Measurements from ENCODE around the gene THADA. TPM values are rescaled to one million over a fixed set of nuclear protein-coding genes. Genes with fewer than 3 reads are reported as not detected.
A peak's percentile ranks its signal among the peaks of the same experiment; 100 is the strongest.

THADA gene
- polyA plus RNA-seq, 3 donors = 7.3 to 11.2 (median 9.7) TPM

GRCh38 chr2:43469713-43470112 lies 126.1 kb downstream of the THADA start:
- Mint-ChIP-seq H3K36me3 (peaks cover 28 to 29% of the 10 kb centered on the region in 2 donors), H3K9me3 (peaks cover 0 to 5% (median 0%) of the 10 kb centered on the region in 7 donors), H3K4me1 (peaks cover 14% of the 10 kb centered on the region), H3K27ac (no peak overlapping the region), H3K4me3 (no peak overlapping the region), H3K27me3 (ENCODE audit: low read depth in 3 of 3) (peaks cover 0 to 4% (median 0%) of the 10 kb centered on the region in 3 donors)
- no peak overlapping the region for H3K4me3 ChIP-seq (replicated peaks in 1 of 3; ENCODE audit: low read depth in 2 of 3, low read length in 3 of 3)
- H3K27ac ChIP-seq (ENCODE audit: low read depth in 1 of 2, low read length in 2 of 2) = no peak overlapping the region
- no peak overlapping the region for H3K4me2 ChIP-seq (replicated peaks; ENCODE audit: extremely low read depth, low read length, poor library complexity, severe bottlenecking)
- no peaks in the 10 kb centered on the region for H3K27me3 ChIP-seq (ENCODE audit: control insufficient read depth in 2 of 2, insufficient read depth in 2 of 2, low read length in 2 of 2)
- WGBS (ENCODE audit: insufficient coverage) = 100% methylated on average over 1 of the region's 3 CpGs
- H3K4me1 ChIP-seq (ENCODE audit: control insufficient read depth in 1 of 2, insufficient read depth in 2 of 2, low read length in 2 of 2) = no peaks in the 10 kb centered on the region
- H3K36me3 ChIP-seq (replicated peaks in 1 of 2; ENCODE audit: control insufficient read depth in 1 of 2, insufficient read depth in 2 of 2, low read length in 2 of 2) = peaks cover 0 to 9% of the 10 kb centered on the region in 2 donors
- H3K79me2 ChIP-seq (ENCODE audit: insufficient read depth, low read length) = no peaks in the 10 kb centered on the region
- intact Hi-C loops (cut with micrococcal nuclease) = no loop called here
- no peak overlapping the region for H2AFZ ChIP-seq (ENCODE audit: insufficient read depth, low read depth, low read length, poor library complexity, severe bottlenecking)
- no peak for DNase-seq
- no peak overlapping the region for H3K9ac ChIP-seq (ENCODE audit: insufficient read depth, low read length, poor library complexity, severe bottlenecking)
- H3K9me3 ChIP-seq (replicated peaks in 1 of 2; ENCODE audit: control insufficient read depth in 1 of 2, insufficient read depth in 1 of 2, low read length in 2 of 2) = no peaks in the 10 kb centered on the region
- H4K20me1 ChIP-seq (ENCODE audit: insufficient read depth, low read length) = no peaks in the 10 kb centered on the region
- TF ChIP-seq CTCF (IDR thresholded peaks at IDR 0.05) = no peak

- Histone ChIP-seq H3K4me2 (replicated peaks; ENCODE audit: extremely low read depth, low read length, poor library complexity, severe bottlenecking) (no peak overlapping the region), H3K9me3 (replicated peaks in 1 of 2; ENCODE audit: control insufficient read depth in 1 of 2, insufficient read depth in 1 of 2, low read length in 2 of 2) (no peaks in the 10 kb centered on the region), H3K4me1 (ENCODE audit: control insufficient read depth in 1 of 2, insufficient read depth in 2 of 2, low read length in 2 of 2) (no peaks in the 10 kb centered on the region), H3K9ac (ENCODE audit: insufficient read depth, low read length, poor library complexity, severe bottlenecking) (no peak overlapping the region), H3K36me3 (replicated peaks in 1 of 2; ENCODE audit: control insufficient read depth in 1 of 2, insufficient read depth in 2 of 2, low read length in 2 of 2) (peaks cover 0 to 9% of the 10 kb centered on the region in 2 donors), H3K27me3 (ENCODE audit: control insufficient read depth in 2 of 2, insufficient read depth in 2 of 2, low read length in 2 of 2) (no peaks in the 10 kb centered on the region), H2AFZ (ENCODE audit: insufficient read depth, low read depth, low read length, poor library complexity, severe bottlenecking) (no peak overlapping the region), H4K20me1 (ENCODE audit: insufficient read depth, low read length) (no peaks in the 10 kb centered on the region), H3K79me2 (ENCODE audit: insufficient read depth, low read length) (no peaks in the 10 kb centered on the region), H3K4me3 (replicated peaks in 1 of 3; ENCODE audit: low read depth in 2 of 3, low read length in 3 of 3) (no peak overlapping the region), H3K27ac (ENCODE audit: low read depth in 1 of 2, low read length in 2 of 2) (no peak overlapping the region)
- 100% methylated on average over 1 of the region's 3 CpGs for WGBS (ENCODE audit: insufficient coverage)
- H3K4me1 Mint-ChIP-seq = peaks cover 11% of the 10 kb centered on the region
- H3K9me3 Mint-ChIP-seq = peaks cover 0 to 5% (median 0%) of the 10 kb centered on the region in 7 donors
- no peak for DNase-seq
- H3K27me3 Mint-ChIP-seq (ENCODE audit: low read depth in 3 of 3) = peaks cover 0 to 3% (median 0%) of the 10 kb centered on the region in 3 donors
- H3K36me3 Mint-ChIP-seq = peaks cover 23 to 32% of the 10 kb centered on the region in 2 donors
- no peak overlapping the region for H3K4me3 Mint-ChIP-seq
- intact Hi-C loops (cut with micrococcal nuclease) = no loop called here
- TF ChIP-seq CTCF (IDR thresholded peaks at IDR 0.05) = no peak
- peak overlapping the region in 1 of 7 donors; percentile 37 for H3K27ac Mint-ChIP-seq
Observed at GRCh38 chr2:43469094-43469493, 126.7 kb downstream of the THADA start.

Measured in CD14-positive monocyte (primary cell).